Measurements from ENCODE around the gene PYROXD2.
"Not testable (repeated sequence)": the region's sequence is repeated elsewhere in the genome, so short reads cannot be mapped to it uniquely, and the experiment has no call there.

Gene PYROXD2

GRCh38 chr10:98349508-98349922, 65.5 kb downstream of the PYROXD2 start:
- TF ChIP-seq, protein P1, sequence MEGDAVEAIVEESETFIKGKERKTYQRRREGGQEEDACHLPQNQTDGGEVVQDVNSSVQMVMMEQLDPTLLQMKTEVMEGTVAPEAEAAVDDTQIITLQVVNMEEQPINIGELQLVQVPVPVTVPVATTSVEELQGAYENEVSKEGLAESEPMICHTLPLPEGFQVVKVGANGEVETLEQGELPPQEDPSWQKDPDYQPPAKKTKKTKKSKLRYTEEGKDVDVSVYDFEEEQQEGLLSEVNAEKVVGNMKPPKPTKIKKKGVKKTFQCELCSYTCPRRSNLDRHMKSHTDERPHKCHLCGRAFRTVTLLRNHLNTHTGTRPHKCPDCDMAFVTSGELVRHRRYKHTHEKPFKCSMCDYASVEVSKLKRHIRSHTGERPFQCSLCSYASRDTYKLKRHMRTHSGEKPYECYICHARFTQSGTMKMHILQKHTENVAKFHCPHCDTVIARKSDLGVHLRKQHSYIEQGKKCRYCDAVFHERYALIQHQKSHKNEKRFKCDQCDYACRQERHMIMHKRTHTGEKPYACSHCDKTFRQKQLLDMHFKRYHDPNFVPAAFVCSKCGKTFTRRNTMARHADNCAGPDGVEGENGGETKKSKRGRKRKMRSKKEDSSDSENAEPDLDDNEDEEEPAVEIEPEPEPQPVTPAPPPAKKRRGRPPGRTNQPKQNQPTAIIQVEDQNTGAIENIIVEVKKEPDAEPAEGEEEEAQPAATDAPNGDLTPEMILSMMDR (IDR thresholded peaks at IDR 0.05; ENCODE audit: low read depth, low read length) = no peak
- Histone ChIP-seq H3K27ac (no peak overlapping the region), H3K9me3 (ENCODE audit: severe bottlenecking) (peaks cover 12% of the 10 kb centered on the region), H3K27me3 (ENCODE audit: insufficient read depth, low read depth, severe bottlenecking) (no peaks in the 10 kb centered on the region), H3K4me3 (ENCODE audit: low read depth, low read length) (no peak overlapping the region), H3K36me3 (no peaks in the 10 kb centered on the region)
- DNase-seq = no peak

GRCh38 chr10:98346847-98347246, 68.1 kb downstream of the PYROXD2 start:
- Histone ChIP-seq H3K36me3 (no peaks in the 10 kb centered on the region), H3K9me3 (ENCODE audit: severe bottlenecking) (peaks cover 12% of the 10 kb centered on the region), H3K4me3 (ENCODE audit: low read depth, low read length) (no peak overlapping the region), H3K27ac (no peak overlapping the region), H3K27me3 (ENCODE audit: insufficient read depth, low read depth, severe bottlenecking) (no peaks in the 10 kb centered on the region)
- TF ChIP-seq, protein P1 (IDR thresholded peaks at IDR 0.05; ENCODE audit: low read depth, low read length) = no peak
- no peak for DNase-seq

GRCh38 chr10:98344589-98345038, 70.4 kb downstream of the PYROXD2 start:
- H3K36me3 ChIP-seq = no peaks in the 10 kb centered on the region
- H3K9me3 ChIP-seq (ENCODE audit: severe bottlenecking) = peaks cover 12% of the 10 kb centered on the region
- TF ChIP-seq, protein P1 (IDR thresholded peaks at IDR 0.05; ENCODE audit: low read depth, low read length) = no peak
- H3K27me3 ChIP-seq (ENCODE audit: insufficient read depth, low read depth, severe bottlenecking) = no peaks in the 10 kb centered on the region
- no peak overlapping the region for H3K4me3 ChIP-seq (ENCODE audit: low read depth, low read length)
- no peak for DNase-seq
- no peak overlapping the region for H3K27ac ChIP-seq

GRCh38 chr10:98341701-98342100, 73.3 kb downstream of the PYROXD2 start:
- not testable (repeated sequence) for DNase-seq; H3K36me3 ChIP-seq; H3K27ac ChIP-seq; H3K27me3 ChIP-seq (ENCODE audit: insufficient read depth, low read depth, severe bottlenecking); H3K9me3 ChIP-seq (ENCODE audit: severe bottlenecking); H3K4me3 ChIP-seq (ENCODE audit: low read depth, low read length)

DNA sequence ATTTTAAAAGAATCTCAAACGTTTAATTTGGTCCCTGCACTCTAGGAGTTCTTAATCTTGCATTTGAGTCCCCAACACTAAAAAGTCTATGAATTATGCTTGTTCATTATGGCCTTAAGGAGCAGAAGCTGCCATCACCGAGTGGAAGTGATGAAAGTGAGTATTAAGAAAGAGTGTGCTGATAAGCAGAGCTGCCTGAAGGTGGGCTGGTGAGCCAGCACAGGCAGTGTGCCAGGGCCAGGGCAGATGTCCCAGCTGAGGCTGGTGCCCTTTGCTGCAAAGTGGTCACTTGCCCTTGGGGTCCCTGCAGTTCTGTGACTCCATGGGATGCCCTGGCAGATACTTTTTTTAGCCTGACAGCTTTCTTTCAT, 74.1 kb downstream of the PYROXD2 start:
- Histone ChIP-seq H3K27me3 (ENCODE audit: insufficient read depth, low read depth, severe bottlenecking) (no peaks in the 10 kb centered on the region), H3K9me3 (ENCODE audit: severe bottlenecking) (no peaks in the 10 kb centered on the region), H3K4me3 (ENCODE audit: low read depth, low read length) (no peak overlapping the region), H3K27ac (no peak overlapping the region), H3K36me3 (no peaks in the 10 kb centered on the region)
- TF ChIP-seq, protein P1 (IDR thresholded peaks at IDR 0.05; ENCODE audit: low read depth, low read length) = no peak
- DNase-seq = no peak

DNA sequence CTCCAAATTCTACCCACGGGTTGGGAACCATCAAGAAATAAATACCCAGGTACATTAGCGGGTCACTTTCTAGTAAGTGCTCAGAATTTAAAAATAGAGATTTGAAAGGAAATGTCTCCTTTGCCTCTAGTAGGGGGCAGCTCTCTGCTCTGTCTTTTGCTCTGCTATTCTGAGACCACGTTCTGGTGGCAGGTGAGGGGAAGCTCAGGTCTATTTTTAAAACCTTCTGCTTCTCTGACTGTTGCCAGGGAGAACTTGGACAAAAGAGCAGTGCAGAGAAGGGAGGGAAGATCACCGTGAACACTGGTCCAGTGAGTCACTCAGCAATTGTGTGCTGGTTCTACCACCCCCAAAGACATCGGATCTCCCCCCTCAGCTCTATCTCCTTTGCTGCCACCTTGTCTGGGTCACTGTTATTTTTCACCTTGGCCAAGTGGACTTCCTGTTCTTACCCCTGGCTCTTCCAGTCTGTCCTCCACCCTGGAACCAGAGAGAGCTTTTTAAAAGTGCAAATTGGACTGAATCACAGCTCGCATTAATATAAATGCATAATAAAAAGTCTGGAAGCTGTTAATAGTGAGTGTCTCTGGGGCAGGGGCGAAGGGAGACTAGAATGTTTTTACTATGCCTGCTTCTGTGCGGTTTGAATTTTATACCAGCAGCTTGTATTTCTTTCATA, 74.6 kb downstream of the PYROXD2 start:
- DNase-seq = no peak
- H3K9me3 ChIP-seq (ENCODE audit: severe bottlenecking) = no peaks in the 10 kb centered on the region
- no peak overlapping the region for H3K27ac ChIP-seq
- H3K4me3 ChIP-seq (ENCODE audit: low read depth, low read length) = no peak overlapping the region
- H3K36me3 ChIP-seq = no peaks in the 10 kb centered on the region
- no peaks in the 10 kb centered on the region for H3K27me3 ChIP-seq (ENCODE audit: insufficient read depth, low read depth, severe bottlenecking)
- TF ChIP-seq, protein P1 (IDR thresholded peaks at IDR 0.05; ENCODE audit: low read depth, low read length) = no peak

Data from WERI-Rb-1 (cell line).